CD14-positive monocyte (primary cell): ENCODE results near the gene CNTNAP5. TPM values are rescaled to one million over a fixed set of nuclear protein-coding genes. Genes with fewer than 3 reads are reported as not detected.

Experiments
- DNase-seq, 3 donors: peaks; one replicate each; pipeline ENCODE4 v3.0.0-alpha.2; 2011 to 2022
- H2AFZ ChIP-seq: 2 replicates; pipeline ENCODE4 v1.6.0; 2012; ENCODE audit warnings: mild to moderate bottlenecking, low read depth, low read length, inconsistent platforms; ENCODE audit not compliant: insufficient read depth, poor library complexity, severe bottlenecking
- H3K27ac ChIP-seq, 2 donors: 1 replicate in 1 of 2; 2 replicates in 1 of 2; pipeline ENCODE4 v1.5.1; 2012 to 2013; ENCODE audit warnings: low read length in 2 of 2, control low read depth in 1 of 2, inconsistent platforms in 1 of 2, low read depth in 1 of 2, mild to moderate bottlenecking in 1 of 2
- H3K27me3 ChIP-seq, 2 donors: one replicate each; pipeline versions ENCODE4 v1.6.0 to v1.6.1; 2011 to 2013; ENCODE audit warnings: low read length in 2 of 2; ENCODE audit not compliant: control insufficient read depth in 2 of 2, insufficient read depth in 2 of 2
- H3K36me3 ChIP-seq, 2 donors: replicated peaks in 1 of 2; 1 replicate in 1 of 2; 2 replicates in 1 of 2; pipeline versions ENCODE4 v1.5.1 to v1.6.1; 2012 to 2013; ENCODE audit warnings: low read length in 2 of 2, control low read depth in 1 of 2, inconsistent platforms in 1 of 2, mild to moderate bottlenecking in 1 of 2; ENCODE audit not compliant: insufficient read depth in 2 of 2, control insufficient read depth in 1 of 2
- H3K4me1 ChIP-seq, 2 donors: 1 replicate in 1 of 2; 2 replicates in 1 of 2; pipeline versions ENCODE4 v1.5.1 to v1.6.1; 2012 to 2013; ENCODE audit warnings: low read length in 2 of 2, control low read depth in 1 of 2, inconsistent platforms in 1 of 2, mild to moderate bottlenecking in 1 of 2, moderate library complexity in 1 of 2; ENCODE audit not compliant: insufficient read depth in 2 of 2, control insufficient read depth in 1 of 2
- H3K4me2 ChIP-seq: replicated peaks from 2 replicates; pipeline ENCODE3; 2012; ENCODE audit warnings: low read length, moderate library complexity, mild to moderate bottlenecking; ENCODE audit not compliant: poor library complexity, severe bottlenecking; ENCODE audit errors: extremely low read depth
- H3K4me3 ChIP-seq, 3 experiments: fragments of 200-600 bp in 1 of 3; sonication (generic) in 1 of 3; replicated peaks in 1 of 3; 1 replicate in 2 of 3; 2 replicates in 1 of 3; pipeline ENCODE4 v1.5.1; 2011 to 2013; ENCODE audit warnings: low read length in 3 of 3, mild to moderate bottlenecking in 3 of 3, control low read depth in 2 of 3, low read depth in 2 of 3, inconsistent platforms in 1 of 3, moderate library complexity in 1 of 3
- H3K79me2 ChIP-seq: 2 replicates; pipeline ENCODE4 v1.6.0; 2012; ENCODE audit warnings: mild to moderate bottlenecking, control low read depth, inconsistent platforms, low read length, moderate library complexity; ENCODE audit not compliant: insufficient read depth
- H3K9ac ChIP-seq: 2 replicates; pipeline ENCODE4 v1.6.0; 2017; ENCODE audit warnings: low read length, mild to moderate bottlenecking; ENCODE audit not compliant: insufficient read depth, poor library complexity, severe bottlenecking
- H3K9me3 ChIP-seq, 2 donors: replicated peaks in 1 of 2; 1 replicate in 1 of 2; 2 replicates in 1 of 2; pipeline versions ENCODE4 v1.5.1 to v1.6.1; 2012 to 2013; ENCODE audit warnings: low read length in 2 of 2, control low read depth in 1 of 2; ENCODE audit not compliant: control insufficient read depth in 1 of 2, insufficient read depth in 1 of 2
- H4K20me1 ChIP-seq: 2 replicates; pipeline ENCODE4 v1.6.0; 2012; ENCODE audit warnings: mild to moderate bottlenecking, low read length, control low read depth, moderate library complexity; ENCODE audit not compliant: insufficient read depth
- H3K27ac Mint-ChIP-seq, 7 donors: one replicate each; pipeline ENCODE4 v1.8.0; 2020; ENCODE audit warnings: mild to moderate bottlenecking in 7 of 7, mixed read lengths in 7 of 7, moderate library complexity in 6 of 7, inconsistent platforms in 2 of 7
- H3K27me3 Mint-ChIP-seq, 3 donors: one replicate each; pipeline ENCODE4 v1.8.0; 2021 to 2022; ENCODE audit warnings: low read depth in 3 of 3, mild to moderate bottlenecking in 3 of 3, mixed read lengths in 3 of 3, moderate library complexity in 3 of 3, inconsistent platforms in 1 of 3
- H3K36me3 Mint-ChIP-seq, 2 donors: one replicate each; pipeline ENCODE4 v1.8.0; 2020; ENCODE audit warnings: mixed read lengths in 2 of 2, inconsistent platforms in 1 of 2, mild to moderate bottlenecking in 1 of 2
- H3K4me1 Mint-ChIP-seq: one replicate; pipeline ENCODE4 v1.8.0; 2020; ENCODE audit warnings: mild to moderate bottlenecking, mixed read lengths
- H3K4me3 Mint-ChIP-seq, 2 donors: one replicate each; pipeline ENCODE4 v1.8.0; 2020; ENCODE audit warnings: mild to moderate bottlenecking in 2 of 2, mixed read lengths in 2 of 2, moderate library complexity in 1 of 2
- H3K9me3 Mint-ChIP-seq, 7 donors: one replicate each; pipeline ENCODE4 v1.8.0; 2020 to 2022; ENCODE audit warnings: mixed read lengths in 7 of 7, mild to moderate bottlenecking in 6 of 7, moderate library complexity in 6 of 7, inconsistent platforms in 2 of 7
- WGBS: methylation state at CpG from one replicate; pipeline ENCODE4 v1.1.5; 2013; ENCODE audit warnings: missing lambda C conversion rate; ENCODE audit not compliant: insufficient coverage; 5-methylcytosine and 5-hydroxymethylcytosine counted together
- intact Hi-C, 2 donors: fragments of 100-400 bp; cut with micrococcal nuclease; formaldehyde crosslinking; loops; one replicate each; pipeline versions ENCODE4 v1.15.0 to v1.15.1; 2023
- polyA plus RNA-seq, 3 donors: library from polyadenylated mRNA; depleted of rRNA in 1 of 3; unstranded in 2 of 3; stranded (reverse) in 1 of 3; fragments of 300-500 nt in 2 of 3; fragments of >200 nt in 1 of 3; fragmentation: Illumina TruSeq in 2 of 3; gene quantifications; 1 replicate in 2 of 3; 2 replicates in 1 of 3; pipeline ENCODE4 v1.2.3, GENCODE V29; 2012 to 2021
- TF ChIP-seq, protein P1 (sequence below): fragments of 200-600 bp; IDR thresholded peaks from one replicate; pipeline ENCODE4 v1.8.0; 2022; ENCODE audit warnings: antibody characterized with exemption, mild to moderate bottlenecking

CNTNAP5 gene
- polyA plus RNA-seq, 3 donors: not detected

DNA sequence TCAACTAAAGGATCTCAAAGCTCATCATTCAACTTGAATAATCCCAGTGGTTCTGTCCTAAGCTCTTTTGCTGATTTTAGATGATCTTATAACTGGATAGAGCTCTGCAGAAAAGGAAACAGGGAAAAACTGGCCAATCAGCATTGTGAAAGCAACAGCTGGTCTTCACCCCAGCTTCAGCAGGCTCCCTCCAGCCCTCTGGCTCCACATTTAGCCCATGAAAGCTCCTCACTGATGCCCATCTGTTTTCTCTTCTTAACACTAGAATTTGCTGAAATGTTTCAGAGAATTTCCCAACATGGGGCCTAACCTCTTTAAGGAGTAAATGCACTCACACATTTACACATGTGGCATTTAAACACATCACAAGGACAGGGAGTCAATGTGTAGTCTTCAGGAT is 223.3 kb downstream of the CNTNAP5 start:
- H3K27me3 Mint-ChIP-seq: peaks cover 0 to 2% (median 0%) of the 10 kb centered on the region in 3 donors
- Histone ChIP-seq H2AFZ (no peak overlapping the region), H3K79me2 (no peaks in the 10 kb centered on the region), H3K4me2 (no peak overlapping the region), H3K4me3 (no peak overlapping the region), H3K9ac (no peak overlapping the region), H4K20me1 (no peaks in the 10 kb centered on the region), H3K4me1 (no peaks in the 10 kb centered on the region), H3K36me3 (no peaks in the 10 kb centered on the region), H3K27ac (no peak overlapping the region), H3K9me3 (no peaks in the 10 kb centered on the region), H3K27me3 (no peaks in the 10 kb centered on the region)
- no peak overlapping the region for H3K27ac Mint-ChIP-seq
- intact Hi-C loops: no loop called here
- H3K4me3 Mint-ChIP-seq: no peak overlapping the region
- TF ChIP-seq, protein P1, sequence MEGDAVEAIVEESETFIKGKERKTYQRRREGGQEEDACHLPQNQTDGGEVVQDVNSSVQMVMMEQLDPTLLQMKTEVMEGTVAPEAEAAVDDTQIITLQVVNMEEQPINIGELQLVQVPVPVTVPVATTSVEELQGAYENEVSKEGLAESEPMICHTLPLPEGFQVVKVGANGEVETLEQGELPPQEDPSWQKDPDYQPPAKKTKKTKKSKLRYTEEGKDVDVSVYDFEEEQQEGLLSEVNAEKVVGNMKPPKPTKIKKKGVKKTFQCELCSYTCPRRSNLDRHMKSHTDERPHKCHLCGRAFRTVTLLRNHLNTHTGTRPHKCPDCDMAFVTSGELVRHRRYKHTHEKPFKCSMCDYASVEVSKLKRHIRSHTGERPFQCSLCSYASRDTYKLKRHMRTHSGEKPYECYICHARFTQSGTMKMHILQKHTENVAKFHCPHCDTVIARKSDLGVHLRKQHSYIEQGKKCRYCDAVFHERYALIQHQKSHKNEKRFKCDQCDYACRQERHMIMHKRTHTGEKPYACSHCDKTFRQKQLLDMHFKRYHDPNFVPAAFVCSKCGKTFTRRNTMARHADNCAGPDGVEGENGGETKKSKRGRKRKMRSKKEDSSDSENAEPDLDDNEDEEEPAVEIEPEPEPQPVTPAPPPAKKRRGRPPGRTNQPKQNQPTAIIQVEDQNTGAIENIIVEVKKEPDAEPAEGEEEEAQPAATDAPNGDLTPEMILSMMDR: no peak
- H3K9me3 Mint-ChIP-seq: peaks cover 0 to 4% (median 3%) of the 10 kb centered on the region in 7 donors
- DNase-seq: no peak
- no peaks in the 10 kb centered on the region for H3K36me3 Mint-ChIP-seq
- H3K4me1 Mint-ChIP-seq: no peaks in the 10 kb centered on the region

DNA sequence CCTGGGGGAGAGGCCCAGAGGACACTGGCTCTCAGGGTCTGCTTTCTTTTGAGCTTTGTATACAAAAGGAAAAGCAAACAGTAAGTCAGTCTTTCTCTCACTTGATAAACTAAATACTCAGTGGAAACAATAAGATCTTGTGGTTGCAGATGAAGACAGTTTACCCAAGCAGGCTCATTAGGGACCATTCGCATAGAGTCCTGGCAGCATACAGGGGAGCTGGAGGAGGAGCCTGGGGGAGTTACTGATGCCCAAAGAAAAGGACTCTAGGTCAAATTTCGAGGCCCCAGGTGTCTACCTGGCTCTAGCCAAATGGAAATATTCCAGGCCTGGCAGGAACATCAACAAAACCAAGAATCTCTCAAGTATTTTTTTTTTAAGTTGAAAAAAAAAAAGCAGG is 225.3 kb downstream of the CNTNAP5 start:
- Mint-ChIP-seq H3K36me3 (no peaks in the 10 kb centered on the region), H3K4me3 (no peak overlapping the region), H3K4me1 (no peaks in the 10 kb centered on the region), H3K27me3 (no peaks in the 10 kb centered on the region), H3K27ac (no peak overlapping the region), H3K9me3 (peaks cover 0 to 5% (median 2%) of the 10 kb centered on the region in 7 donors)
- 100% methylated on average over 1 of the region's 2 CpGs for WGBS
- Histone ChIP-seq H3K4me1 (no peaks in the 10 kb centered on the region), H3K9me3 (peaks cover 0 to 4% of the 10 kb centered on the region in 2 donors), H2AFZ (no peak overlapping the region), H3K27ac (no peak overlapping the region), H3K4me3 (no peak overlapping the region), H3K9ac (no peak overlapping the region), H3K4me2 (no peak overlapping the region), H3K27me3 (no peaks in the 10 kb centered on the region), H3K79me2 (no peaks in the 10 kb centered on the region), H4K20me1 (no peaks in the 10 kb centered on the region), H3K36me3 (no peaks in the 10 kb centered on the region)
- TF ChIP-seq, protein P1: no peak
- intact Hi-C loops: no loop called here
- DNase-seq: no peak
